Measurements from ENCODE around the gene ST6GALNAC3.

DNA sequence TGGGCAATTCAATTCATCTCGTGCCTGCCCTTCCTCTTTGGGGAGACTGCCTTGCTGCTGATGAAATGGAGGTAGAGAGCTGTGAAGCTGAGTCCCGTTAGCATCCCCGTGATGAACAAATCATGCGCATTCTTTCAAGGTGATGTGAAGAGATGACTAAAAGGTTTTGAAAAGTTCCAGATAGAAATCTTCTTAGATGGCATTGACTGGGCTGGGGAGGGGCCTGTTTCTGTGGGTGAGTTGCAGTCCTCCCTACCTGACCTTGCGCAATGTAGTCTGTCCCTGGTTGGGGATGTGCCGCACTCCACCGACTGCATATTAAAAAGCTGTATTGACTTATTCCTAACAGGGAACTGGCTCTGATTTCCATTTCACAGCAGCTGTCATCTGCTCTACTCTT, 49.6 kb downstream of the ST6GALNAC3 start:
- TF ChIP-seq, protein P1, sequence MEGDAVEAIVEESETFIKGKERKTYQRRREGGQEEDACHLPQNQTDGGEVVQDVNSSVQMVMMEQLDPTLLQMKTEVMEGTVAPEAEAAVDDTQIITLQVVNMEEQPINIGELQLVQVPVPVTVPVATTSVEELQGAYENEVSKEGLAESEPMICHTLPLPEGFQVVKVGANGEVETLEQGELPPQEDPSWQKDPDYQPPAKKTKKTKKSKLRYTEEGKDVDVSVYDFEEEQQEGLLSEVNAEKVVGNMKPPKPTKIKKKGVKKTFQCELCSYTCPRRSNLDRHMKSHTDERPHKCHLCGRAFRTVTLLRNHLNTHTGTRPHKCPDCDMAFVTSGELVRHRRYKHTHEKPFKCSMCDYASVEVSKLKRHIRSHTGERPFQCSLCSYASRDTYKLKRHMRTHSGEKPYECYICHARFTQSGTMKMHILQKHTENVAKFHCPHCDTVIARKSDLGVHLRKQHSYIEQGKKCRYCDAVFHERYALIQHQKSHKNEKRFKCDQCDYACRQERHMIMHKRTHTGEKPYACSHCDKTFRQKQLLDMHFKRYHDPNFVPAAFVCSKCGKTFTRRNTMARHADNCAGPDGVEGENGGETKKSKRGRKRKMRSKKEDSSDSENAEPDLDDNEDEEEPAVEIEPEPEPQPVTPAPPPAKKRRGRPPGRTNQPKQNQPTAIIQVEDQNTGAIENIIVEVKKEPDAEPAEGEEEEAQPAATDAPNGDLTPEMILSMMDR (IDR thresholded peaks at IDR 0.05) = no peak
- TF ChIP-seq POLR2AphosphoS5 (IDR thresholded peaks at IDR 0.05) (no peak), POLR2A (IDR thresholded peaks at IDR 0.05) (no peak), EP300 (IDR thresholded peaks at IDR 0.05) (no peak)
